ENCODE measurements around the gene PNISR. TPM values are rescaled to one million over a fixed set of nuclear protein-coding genes. Genes with fewer than 3 reads are reported as not detected.

Gene PNISR
- total RNA-seq, 1 experiment from 2014 or later = 69.5 TPM

GRCh38 chr6:99432877-99433276 lies 7.8 kb upstream of the PNISR start:
- H3K36me3 Mint-ChIP-seq (ENCODE audit: insufficient read depth, unreplicated experiment) = peaks cover 5% of the 10 kb centered on the region

GRCh38 chr6:99431901-99432300 lies 6.8 kb upstream of the PNISR start:
- no peaks in the 10 kb centered on the region for H3K27me3 ChIP-seq (replicated peaks; ENCODE audit: control insufficient read depth, insufficient read depth, low read length)
- no peaks in the 10 kb centered on the region for H3K36me3 ChIP-seq (ENCODE audit: control insufficient read depth, insufficient read depth, low read length)
- no peak overlapping the region for H3K27ac Mint-ChIP-seq (ENCODE audit: unreplicated experiment)
- no peak overlapping the region for H3K4me3 ChIP-seq (ENCODE audit: low read depth, low read length)
- H3K4me1 Mint-ChIP-seq (ENCODE audit: low read depth, unreplicated experiment) = no peaks in the 10 kb centered on the region
- no peaks in the 10 kb centered on the region for H3K9me3 Mint-ChIP-seq (ENCODE audit: unreplicated experiment)
- no TSS peak for BruUV-seq (replicated peaks)
- peaks cover 4% of the 10 kb centered on the region; the same call in 1 of the 2 replicates for H3K4me1 ChIP-seq
- H3K4me3 Mint-ChIP-seq (ENCODE audit: unreplicated experiment) = no peak overlapping the region
- intact Hi-C loops (cut with micrococcal nuclease; ENCODE audit: unreplicated experiment) = no loop called here
- H3K27me3 Mint-ChIP-seq (ENCODE audit: insufficient read depth, unreplicated experiment) = no peaks in the 10 kb centered on the region
- no peak for DNase-seq
- H3K36me3 Mint-ChIP-seq (ENCODE audit: insufficient read depth, unreplicated experiment) = peaks cover 5% of the 10 kb centered on the region
- ChIA-PET CTCF (no interaction called here), POLR2A (no interaction called here)
- TF ChIP-seq CTCF (IDR thresholded peaks at IDR 0.05; ENCODE audit: insufficient read depth in 1 of 2, low read depth in 1 of 2, low read length in 1 of 2, severe bottlenecking in 1 of 2, unreplicated experiment in 1 of 2) = no peak
- no peaks in the 10 kb centered on the region for H3K9me3 ChIP-seq

More at GRCh38 chr6:99432877-99433276, 7.8 kb upstream of the PNISR start:
- intact Hi-C loops (cut with micrococcal nuclease; ENCODE audit: unreplicated experiment) = no loop called here
- H3K4me3 ChIP-seq (ENCODE audit: low read depth, low read length) = no peak overlapping the region
- DNase-seq = peak in 1 of 2 experiments; percentile 9
- POLR2A ChIA-PET = no interaction called here
- H3K27ac Mint-ChIP-seq (ENCODE audit: unreplicated experiment) = no peak overlapping the region
- TF ChIP-seq CTCF (IDR thresholded peaks at IDR 0.05; ENCODE audit: insufficient read depth in 1 of 2, low read depth in 1 of 2, low read length in 1 of 2, severe bottlenecking in 1 of 2, unreplicated experiment in 1 of 2) = no peak
- no peaks in the 10 kb centered on the region for H3K9me3 ChIP-seq
- H3K36me3 ChIP-seq (ENCODE audit: control insufficient read depth, insufficient read depth, low read length) = no peaks in the 10 kb centered on the region
- CTCF ChIA-PET = interaction anchor here (0.5 kb wide), 1 partner anchor 315 kb away, joined by 3 read pairs; no protein-coding TSS in a partner anchor
- no peaks in the 10 kb centered on the region; the same call in 1 of the 2 replicates for H3K4me1 ChIP-seq
- no peaks in the 10 kb centered on the region for H3K4me1 Mint-ChIP-seq (ENCODE audit: low read depth, unreplicated experiment)
- H3K9me3 Mint-ChIP-seq (ENCODE audit: unreplicated experiment) = no peaks in the 10 kb centered on the region
- H3K27me3 ChIP-seq (replicated peaks; ENCODE audit: control insufficient read depth, insufficient read depth, low read length) = no peaks in the 10 kb centered on the region
- BruUV-seq (replicated peaks) = no TSS peak
- no peaks in the 10 kb centered on the region for H3K27me3 Mint-ChIP-seq (ENCODE audit: insufficient read depth, unreplicated experiment)
- no peak overlapping the region for H3K4me3 Mint-ChIP-seq (ENCODE audit: unreplicated experiment)

GRCh38 chr6:99427988-99428387 lies 2.9 kb upstream of the PNISR start:
- H3K27me3 Mint-ChIP-seq (ENCODE audit: insufficient read depth, unreplicated experiment) = no peaks in the 10 kb centered on the region
- no peaks in the 10 kb centered on the region for H3K9me3 ChIP-seq
- H3K27me3 ChIP-seq (replicated peaks; ENCODE audit: control insufficient read depth, insufficient read depth, low read length) = no peaks in the 10 kb centered on the region
- ChIA-PET CTCF (interaction anchor here (0.6 kb wide), 1 partner anchor 73 kb away, joined by 3 read pairs; no protein-coding TSS in a partner anchor), POLR2A (no interaction called here)
- intact Hi-C loops (cut with micrococcal nuclease; ENCODE audit: unreplicated experiment) = loop anchor here (5.0 kb wide), 1 partner anchor 146 kb away; no protein-coding TSS in a partner anchor
- peaks cover 28% of the 10 kb centered on the region for H3K36me3 Mint-ChIP-seq (ENCODE audit: insufficient read depth, unreplicated experiment)
- H3K4me1 Mint-ChIP-seq (ENCODE audit: low read depth, unreplicated experiment) = peaks cover 8% of the 10 kb centered on the region
- H3K4me3 Mint-ChIP-seq (ENCODE audit: unreplicated experiment) = no peak overlapping the region
- no peaks in the 10 kb centered on the region for H3K36me3 ChIP-seq (ENCODE audit: control insufficient read depth, insufficient read depth, low read length)
- H3K27ac Mint-ChIP-seq (ENCODE audit: unreplicated experiment) = no peak overlapping the region
- H3K9me3 Mint-ChIP-seq (ENCODE audit: unreplicated experiment) = no peaks in the 10 kb centered on the region
- no peak for TF ChIP-seq CTCF (IDR thresholded peaks at IDR 0.05; ENCODE audit: insufficient read depth in 1 of 2, low read depth in 1 of 2, low read length in 1 of 2, severe bottlenecking in 1 of 2, unreplicated experiment in 1 of 2)
- H3K4me1 ChIP-seq = peaks cover 13% of the 10 kb centered on the region
- BruUV-seq (replicated peaks) = no TSS peak
- DNase-seq = no peak
- no peak overlapping the region for H3K4me3 ChIP-seq (ENCODE audit: low read depth, low read length)

Measured in Caco-2 (cell line).